Lung (tissue), 12 donors: ENCODE results near the gene PARP3. TPM values are rescaled to one million over a fixed set of nuclear protein-coding genes. Genes with fewer than 3 reads are reported as not detected.

ENCODE experiments used
- ATAC-seq: fragments of 200-7000 bp; cut with Tn5 transposase; one replicate; pipeline ENCODE4 v1.9.1; 2020; ENCODE audit warnings: moderate number of reproducible peaks; ENCODE audit not compliant: insufficient read depth, low FRiP score
- DNase-seq, 3 donors: peaks; one replicate each; pipeline ENCODE4 v3.0.0-alpha.2; 2013 to 2017
- H3K27ac ChIP-seq, 2 donors: one replicate each; pipeline ENCODE4 v1.5.1; 2013; ENCODE audit warnings: mild to moderate bottlenecking in 2 of 2, moderate library complexity in 2 of 2, control low read depth in 1 of 2, inconsistent platforms in 1 of 2, low read depth in 1 of 2, low read length in 1 of 2
- H3K27me3 ChIP-seq, 3 donors: one replicate each; pipeline ENCODE4 v1.5.1; 2013; ENCODE audit warnings: low read length in 2 of 3; ENCODE audit not compliant: control insufficient read depth in 3 of 3, insufficient read depth in 3 of 3
- H3K36me3 ChIP-seq, 4 donors: one replicate each; pipeline ENCODE4 v1.5.1; 2013; ENCODE audit warnings: low read length in 4 of 4, mild to moderate bottlenecking in 1 of 4, moderate library complexity in 1 of 4; ENCODE audit not compliant: control insufficient read depth in 4 of 4, insufficient read depth in 4 of 4
- H3K4me1 ChIP-seq, 5 donors: one replicate each; pipeline ENCODE4 v1.5.1; 2013; ENCODE audit warnings: low read length in 5 of 5, mild to moderate bottlenecking in 2 of 5, moderate library complexity in 1 of 5; ENCODE audit not compliant: control insufficient read depth in 5 of 5, insufficient read depth in 5 of 5
- H3K4me3 ChIP-seq: one replicate; pipeline ENCODE4 v1.5.1; 2013; ENCODE audit warnings: mild to moderate bottlenecking, control low read depth, moderate library complexity
- H3K9ac ChIP-seq, 2 donors: one replicate each; pipeline ENCODE4 v1.5.1; 2013; ENCODE audit warnings: low read length in 2 of 2, control low read depth in 1 of 2; ENCODE audit not compliant: insufficient read depth in 1 of 2
- H3K9me3 ChIP-seq, 4 donors: one replicate each; pipeline ENCODE4 v1.5.1; 2013; ENCODE audit warnings: low read length in 3 of 4, mild to moderate bottlenecking in 1 of 4, moderate library complexity in 1 of 4; ENCODE audit not compliant: control insufficient read depth in 4 of 4, insufficient read depth in 3 of 4
- CTCF ChIP-seq: IDR thresholded peaks from 2 replicates; pipeline ENCODE4 v1.5.1; 2012; ENCODE audit warnings: mild to moderate bottlenecking; ENCODE audit errors: control extremely low read depth, extremely low read depth
- WGBS, 2 donors: extraction: QIAGEN DNeasy Blood & Tissue Kit; methylation state at CpG; one replicate each; pipeline ENCODE4 v1.1.7; 2013; 5-methylcytosine and 5-hydroxymethylcytosine counted together
- polyA plus RNA-seq, 2 donors: library from polyadenylated mRNA; stranded (reverse); fragments of 200-250 nt; gene quantifications; one replicate each; pipeline ENCODE4 v1.2.1, GENCODE V29; 2013
- total RNA-seq, 2 donors: library from RNA; depleted of rRNA in 1 of 2; stranded (reverse); fragments of >200 nt in 1 of 2; gene quantifications; one replicate each; pipeline ENCODE4 v1.2.1, GENCODE V29; 2014 to 2021
- donor health status: control.
- donor health status: control.
- donor health status: Bipolar disorder and iron deficiency.
- donor health status: healthy.
- donor health status: DM: yes; HTN: yes; CAD: no.

The PARP3 gene
- total and polyA plus RNA-seq, 4 donors, result 15.3 to 36.7 (median 21.0) TPM

- 1% methylated on average over 36 to 90 of the region's 90 CpGs for WGBS, 2 donors
- H3K9me3 ChIP-seq, result no peaks in the 10 kb centered on the region
- peak within 1 kb of the TSS; percentile 75 to 89 for H3K9ac ChIP-seq
- ATAC-seq, result peak; percentile 37
- H3K27me3 ChIP-seq, result no peaks in the 10 kb centered on the region
- no peaks in the 10 kb centered on the region for H3K36me3 ChIP-seq
- peaks cover 3 to 38% (median 10%) of the 10 kb centered on the region in 5 donors for H3K4me1 ChIP-seq
- DNase-seq, result peak; percentile 70 to 84 (median 82)
- peak within 1 kb of the TSS; percentile 89 to 93 for H3K27ac ChIP-seq
- no peak for TF ChIP-seq CTCF
- peak within 1 kb of the TSS; percentile 60 for H3K4me3 ChIP-seq
Measured at GRCh38 chr3:51967384-51968169, 25.4 kb downstream of the PARP3 start, which contains the start of gene PCBP4. Gene PCBP4, minus strand, starts transcription at chr3:51967454. Its CDS starts 6,214 bp downstream, at chr3:51961240.

- Histone ChIP-seq H3K9me3 (no peaks in the 10 kb centered on the region), H3K36me3 (no peaks in the 10 kb centered on the region), H3K27ac (peak overlapping the region; percentile 89 to 91), H3K4me1 (peaks cover 3 to 33% (median 10%) of the 10 kb centered on the region in 5 donors), H3K27me3 (no peaks in the 10 kb centered on the region), H3K9ac (peak overlapping the region; percentile 55 to 68), H3K4me3 (peak overlapping the region; percentile 58)
- WGBS, 2 donors, result 14 to 19% methylated on average over 11 of the region's 11 CpGs
- TF ChIP-seq CTCF, result no peak
- ATAC-seq (peak; percentile 10), DNase-seq (peak in 2 of 3 donors; percentile 58 to 59)
Measured at GRCh38 chr3:51968170-51968775, 26.1 kb downstream of the PARP3 start.

GRCh38 chr3:51968883-51969678 lies 26.9 kb downstream of the PARP3 start:
- TF ChIP-seq CTCF, result no peak
- WGBS, 2 donors, result 84 to 86% methylated on average over 6 of the region's 6 CpGs
- DNase-seq, result no peak

More at GRCh38 chr3:51968883-51969678, 26.9 kb downstream of the PARP3 start:
- H3K4me1 ChIP-seq, result peaks cover 2 to 30% (median 10%) of the 10 kb centered on the region in 5 donors
- ATAC-seq, result no peak
- H3K4me3 ChIP-seq, result no peak overlapping the region
- H3K9ac ChIP-seq, result no peak overlapping the region
- H3K9me3 ChIP-seq, result no peaks in the 10 kb centered on the region
- H3K36me3 ChIP-seq, result no peaks in the 10 kb centered on the region
- H3K27ac ChIP-seq, result no peak overlapping the region
- no peaks in the 10 kb centered on the region for H3K27me3 ChIP-seq
